GM10248 (cell line): Measurements from ENCODE around the gene COQ5.
"Not testable (repeated sequence)": the region's sequence is repeated elsewhere in the genome, so short reads cannot be mapped to it uniquely, and the experiment has no call there.

Source experiments
- CTCF ChIA-PET: fragments of 300-600 bp; sonication (Branson Sonifier 250); formaldehyde crosslinking; extraction: SDS; loops from one replicate; lab custom pipeline; 2021; ENCODE audit warnings: antibody characterized with exemption; lab: Yijun Ruan, JAX
- POLR2A ChIA-PET: fragments of 350-650 bp; sonication (Branson Sonifier 250); formaldehyde crosslinking; extraction: SDS; loops from one replicate; lab custom pipeline; 2020; ENCODE audit warnings: antibody characterized with exemption; lab: Yijun Ruan, JAX
- DNase-seq: peaks from one replicate; pipeline ENCODE4 v3.0.0; 2012; ENCODE audit errors: extremely low spot score
- CTCF ChIP-seq: IDR thresholded peaks from 2 replicates; pipeline ENCODE4 v1.5.1; 2012; ENCODE audit warnings: mild to moderate bottlenecking, low read depth; ENCODE audit errors: extremely low read depth, missing control alignments, control extremely low read depth

Gene COQ5

DNA sequence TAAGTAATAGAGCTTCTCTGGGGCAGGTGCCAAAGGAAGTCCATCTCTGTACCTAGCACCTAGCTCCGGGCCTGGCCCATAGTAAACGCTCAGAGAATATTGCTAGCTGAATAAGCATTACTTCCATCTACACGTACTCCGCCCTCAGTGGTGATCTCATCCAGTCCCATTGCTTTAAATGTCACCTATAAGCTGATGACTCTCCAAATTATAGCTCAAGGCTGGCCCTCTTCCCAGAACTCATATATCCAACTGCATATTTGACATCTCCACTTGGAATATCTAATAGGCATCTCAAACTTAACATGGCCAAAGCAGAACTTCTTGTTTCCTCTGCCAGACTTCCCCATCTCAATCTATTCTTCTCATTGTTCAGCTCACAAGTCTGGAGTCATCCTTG lies 39.9 kb downstream of the COQ5 start:
- no peak for TF ChIP-seq CTCF
- no peak for DNase-seq
- ChIA-PET POLR2A (no interaction called here), CTCF (interaction anchor here (1.0 to 2.2 kb wide), 3 partner anchors 9 to 33 kb away, joined by 3 to 6 read pairs (median 3); no protein-coding TSS in a partner anchor)

DNA sequence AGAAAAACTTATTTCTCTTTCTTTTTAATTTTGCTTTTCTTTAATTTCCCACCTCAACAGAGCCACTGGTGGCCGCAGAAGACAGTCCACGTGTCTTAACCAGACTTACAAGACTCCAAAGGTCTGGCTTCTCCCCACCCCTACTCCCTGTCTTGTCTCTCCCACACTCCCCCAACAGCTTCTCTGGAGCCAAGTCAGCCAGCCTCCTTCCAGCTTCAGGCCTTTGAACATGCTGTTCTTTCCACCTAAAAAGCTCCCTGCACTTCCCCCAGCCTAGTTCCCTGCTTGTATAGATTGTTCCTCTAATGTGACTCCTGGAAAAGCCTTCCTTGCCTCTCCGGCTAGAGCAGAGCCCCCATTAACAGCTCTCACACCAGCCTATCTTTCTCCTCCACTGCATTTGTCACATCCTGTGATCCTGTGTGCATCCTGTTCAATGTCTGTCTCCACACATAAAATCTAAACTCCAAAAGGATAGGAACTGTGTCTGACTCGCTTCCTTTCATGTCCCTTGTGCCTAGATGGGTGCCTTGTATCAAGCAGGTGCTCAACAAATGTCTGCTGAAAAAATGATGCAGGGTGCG lies 40.8 kb downstream of the COQ5 start:
- ChIA-PET CTCF (interaction anchor here (1.0 to 3.5 kb wide), 3 partner anchors 10 to 32 kb away, joined by 3 to 11 read pairs (median 6); no protein-coding TSS in a partner anchor), POLR2A (no interaction called here)
- no peak for DNase-seq
- TF ChIP-seq CTCF: no peak

DNA sequence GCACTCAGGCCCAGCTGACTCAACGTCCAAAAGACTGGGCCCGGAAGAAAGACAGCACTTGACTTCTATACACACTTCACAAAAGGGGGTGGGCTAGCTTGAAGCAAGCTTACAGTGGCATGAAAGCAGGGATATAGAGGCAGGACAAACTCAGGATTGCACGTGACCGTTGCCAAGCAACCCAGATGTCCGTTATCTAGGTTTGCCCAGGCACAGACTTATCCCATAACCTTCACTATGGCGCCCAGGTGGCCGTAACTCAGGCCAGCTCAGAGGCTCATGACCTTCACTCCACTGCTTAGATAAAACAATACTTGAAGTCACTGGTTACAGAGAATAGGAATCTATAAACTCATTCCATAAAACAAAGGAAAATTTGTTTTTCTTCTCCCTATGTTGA lies 41.4 kb downstream of the COQ5 start:
- POLR2A ChIA-PET, DNase-seq: not testable (repeated sequence)
- CTCF ChIA-PET: interaction anchor here (2.2 to 3.5 kb wide), 2 partner anchors 16 to 31 kb away, joined by 6 to 11 read pairs; no protein-coding TSS in a partner anchor

- TF ChIP-seq CTCF: no peak
- ChIA-PET CTCF (interaction anchor here (0.8 to 3.5 kb wide), 3 partner anchors 11 to 14 kb away, joined by 4 to 11 read pairs (median 4); no protein-coding TSS in a partner anchor), POLR2A (no interaction called here)
- DNase-seq: no peak
Measured at GRCh38 chr12:120485961-120486881, 42.7 kb downstream of the COQ5 start.

DNA sequence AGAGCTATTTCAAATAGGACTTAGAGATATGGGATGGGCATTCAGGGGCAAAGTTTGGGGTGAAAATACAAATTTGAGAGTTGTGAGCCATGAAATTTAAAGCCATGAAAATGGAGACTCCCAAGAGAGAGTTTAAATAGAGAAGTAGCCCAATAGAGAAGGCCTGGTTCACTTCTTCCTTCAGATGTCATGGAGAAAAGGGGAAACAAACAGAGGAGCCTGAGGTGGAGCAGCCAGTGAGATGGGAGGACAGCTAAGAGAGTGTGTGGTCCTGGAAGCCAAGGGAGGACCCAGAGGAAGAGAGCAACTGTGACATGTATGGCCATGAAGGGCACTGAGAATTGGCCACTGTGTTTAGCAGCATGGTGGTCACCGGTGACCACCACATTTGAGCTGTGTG lies 45.3 kb downstream of the COQ5 start:
- DNase-seq: no peak
- no peak for TF ChIP-seq CTCF
- CTCF ChIA-PET: interaction anchor here (1.0 to 1.7 kb wide), 6 partner anchors 8 to 43 kb away, joined by 3 to 9 read pairs (median 4); partner anchors contain the start of gene SRSF9
- POLR2A ChIA-PET: interaction anchor here (0.6 kb wide), 1 partner anchor 192 kb away, joined by 8 read pairs; the partner anchor contains the start of gene RNU4-2

DNA sequence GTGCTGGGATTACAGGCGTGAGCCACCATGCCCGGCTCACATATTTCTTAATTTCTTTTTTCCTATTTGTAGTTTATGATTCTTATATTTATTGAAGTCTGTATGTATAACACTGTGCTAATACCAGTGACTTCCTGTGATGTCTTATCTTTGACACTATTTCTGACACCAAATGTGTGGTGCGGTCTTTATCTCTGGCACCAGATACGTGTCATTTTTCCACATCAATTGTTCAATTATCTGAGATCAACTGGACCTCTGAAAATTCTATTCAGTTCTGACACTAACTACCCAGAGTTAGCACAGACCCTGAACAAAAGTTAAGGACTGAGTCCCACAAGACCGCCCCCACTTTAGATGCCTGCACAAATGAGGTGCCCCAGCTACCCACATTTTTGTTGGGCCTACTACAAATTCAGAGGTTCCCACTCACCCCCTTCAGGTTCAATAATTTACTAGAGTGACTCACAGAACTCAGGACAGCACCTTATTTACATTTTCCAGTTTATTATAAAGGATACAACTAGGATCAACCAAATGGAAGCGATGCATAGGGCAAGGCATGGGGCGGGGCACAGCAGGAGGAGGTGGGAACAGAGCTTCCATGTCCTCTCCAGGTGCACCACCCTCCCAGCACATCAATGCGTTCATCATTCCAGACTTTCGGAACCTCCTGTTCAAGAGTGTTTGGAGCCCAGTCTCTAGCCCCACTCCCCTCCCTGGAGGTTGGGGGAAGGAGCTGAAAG lies 47.8 kb downstream of the COQ5 start:
- ChIA-PET CTCF (interaction anchor here (4.5 kb wide), 1 partner anchor 12 kb away, joined by 30 read pairs; the partner anchor contains the start of gene SRSF9), POLR2A (interaction anchor here (0.7 kb wide), 1 partner anchor 16 kb away, joined by 3 read pairs; no protein-coding TSS in a partner anchor)
- no peak for TF ChIP-seq CTCF
- no peak for DNase-seq
